ENCODE results near the gene C7orf57.

C7orf57 gene

GRCh38 chr7:48004638-48005037 lies 30.7 kb upstream of the C7orf57 start:
- WGBS: 71% methylated on average over 5 of the region's 5 CpGs
- Histone ChIP-seq H3K9ac (ENCODE audit: low read depth, low read length) (no peak overlapping the region), H3K27me3 (ENCODE audit: insufficient read depth, low read length) (no peaks in the 10 kb centered on the region), H3K9me3 (ENCODE audit: insufficient read depth, low read depth, low read length) (no peaks in the 10 kb centered on the region), H3K36me3 (ENCODE audit: insufficient read depth, low read length) (no peaks in the 10 kb centered on the region), H3K4me3 (ENCODE audit: low read length) (no peak overlapping the region), H3K4me1 (ENCODE audit: insufficient read depth, low read length) (peaks cover 10% of the 10 kb centered on the region), H3K27ac (ENCODE audit: low read depth, low read length) (no peak overlapping the region)

DNA sequence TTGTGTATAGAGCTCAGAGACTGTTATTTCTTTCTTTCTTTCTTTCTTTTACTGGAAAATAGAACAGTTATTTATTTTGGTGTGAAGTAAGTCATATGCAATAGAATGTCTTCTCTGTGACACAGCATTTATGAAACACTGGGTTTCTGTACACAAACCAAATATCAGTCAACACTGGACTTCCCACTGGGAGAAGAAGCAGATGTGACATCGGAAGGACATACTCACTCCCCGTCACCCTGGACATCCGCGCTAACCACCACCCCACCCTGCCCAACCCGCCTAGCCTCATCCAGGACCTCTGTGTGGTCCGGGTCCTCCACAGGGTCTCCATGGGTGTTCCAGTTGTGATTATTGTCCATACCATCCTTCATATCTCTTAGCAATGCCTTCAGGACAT lies 28.5 kb upstream of the C7orf57 start:
- no peaks in the 10 kb centered on the region for H3K36me3 ChIP-seq (ENCODE audit: insufficient read depth, low read length)
- H3K9ac ChIP-seq (ENCODE audit: low read depth, low read length): no peak overlapping the region
- WGBS: 94% methylated on average over 6 of the region's 6 CpGs
- H3K9me3 ChIP-seq (ENCODE audit: insufficient read depth, low read depth, low read length): no peaks in the 10 kb centered on the region
- no peak overlapping the region for H3K27ac ChIP-seq (ENCODE audit: low read depth, low read length)
- H3K4me3 ChIP-seq (ENCODE audit: low read length): no peak overlapping the region
- H3K27me3 ChIP-seq (ENCODE audit: insufficient read depth, low read length): no peaks in the 10 kb centered on the region
- peaks cover 10% of the 10 kb centered on the region for H3K4me1 ChIP-seq (ENCODE audit: insufficient read depth, low read length)

GRCh38 chr7:48009257-48009656 lies 26.1 kb upstream of the C7orf57 start:
- H3K4me1 ChIP-seq (ENCODE audit: insufficient read depth, low read length): peaks cover 10% of the 10 kb centered on the region
- H3K4me3 ChIP-seq (ENCODE audit: low read length): no peak overlapping the region
- WGBS: 93% methylated on average over 4 of the region's 4 CpGs
- H3K9ac ChIP-seq (ENCODE audit: low read depth, low read length): no peak overlapping the region
- H3K27me3 ChIP-seq (ENCODE audit: insufficient read depth, low read length): no peaks in the 10 kb centered on the region
- H3K36me3 ChIP-seq (ENCODE audit: insufficient read depth, low read length): no peaks in the 10 kb centered on the region
- H3K27ac ChIP-seq (ENCODE audit: low read depth, low read length): no peak overlapping the region
- no peaks in the 10 kb centered on the region for H3K9me3 ChIP-seq (ENCODE audit: insufficient read depth, low read depth, low read length)

GRCh38 chr7:48009954-48010353 lies 25.4 kb upstream of the C7orf57 start:
- no peak overlapping the region for H3K27ac ChIP-seq (ENCODE audit: low read depth, low read length)
- H3K4me1 ChIP-seq (ENCODE audit: insufficient read depth, low read length): peaks cover 4% of the 10 kb centered on the region; the same call in 1 of the 2 replicates
- no peak overlapping the region for H3K9ac ChIP-seq (ENCODE audit: low read depth, low read length)
- no peaks in the 10 kb centered on the region for H3K9me3 ChIP-seq (ENCODE audit: insufficient read depth, low read depth, low read length)
- H3K27me3 ChIP-seq (ENCODE audit: insufficient read depth, low read length): no peaks in the 10 kb centered on the region
- H3K36me3 ChIP-seq (ENCODE audit: insufficient read depth, low read length): no peaks in the 10 kb centered on the region
- WGBS: 91% methylated on average over 4 of the region's 4 CpGs
- no peak overlapping the region for H3K4me3 ChIP-seq (ENCODE audit: low read length)

DNA sequence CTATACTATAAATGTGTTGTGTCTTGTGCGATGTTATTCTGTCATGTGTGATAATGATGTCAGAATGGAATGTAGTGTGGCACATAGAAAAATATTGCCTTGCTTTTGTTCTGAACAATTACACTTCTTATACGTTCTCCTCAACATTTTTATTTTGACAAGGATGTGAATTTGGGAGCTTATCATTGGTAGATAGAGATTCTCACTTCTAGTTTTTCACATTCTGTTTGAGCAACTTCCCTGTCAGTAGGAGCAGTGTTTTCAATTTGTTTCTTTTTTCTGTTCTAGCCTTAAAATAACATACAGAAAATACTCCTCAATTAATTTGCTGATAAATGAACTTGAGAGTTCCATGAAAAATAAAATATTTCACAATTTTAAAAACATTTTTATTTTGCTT lies 24.0 kb upstream of the C7orf57 start:
- Histone ChIP-seq H3K4me3 (ENCODE audit: low read length) (no peak overlapping the region), H3K4me1 (ENCODE audit: insufficient read depth, low read length) (no peaks in the 10 kb centered on the region), H3K27me3 (ENCODE audit: insufficient read depth, low read length) (no peaks in the 10 kb centered on the region), H3K9me3 (ENCODE audit: insufficient read depth, low read depth, low read length) (no peaks in the 10 kb centered on the region), H3K36me3 (ENCODE audit: insufficient read depth, low read length) (no peaks in the 10 kb centered on the region), H3K27ac (ENCODE audit: low read depth, low read length) (no peak overlapping the region), H3K9ac (ENCODE audit: low read depth, low read length) (no peak overlapping the region)
- WGBS: 83% methylated on average over 1 of the region's 2 CpGs

DNA sequence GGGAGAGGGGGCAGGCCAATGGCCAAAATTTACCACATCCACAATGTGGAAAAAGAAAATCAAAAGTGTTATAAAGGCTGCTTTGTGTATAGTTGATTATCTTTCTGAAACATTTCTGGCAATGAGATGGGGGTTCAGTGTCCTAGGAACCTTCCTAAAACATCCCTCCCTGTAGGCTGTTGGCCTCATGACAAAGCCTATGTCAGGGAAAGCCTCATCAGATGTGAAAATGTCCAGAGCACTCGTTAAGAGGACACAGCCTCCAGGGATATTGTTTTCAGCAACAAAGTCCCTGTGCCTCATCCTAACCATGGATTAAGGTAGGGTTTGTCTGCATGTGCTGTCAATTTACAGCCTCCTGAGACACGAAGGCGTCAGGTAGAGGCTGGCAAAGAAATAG lies 23.4 kb upstream of the C7orf57 start:
- no peak overlapping the region for H3K9ac ChIP-seq (ENCODE audit: low read depth, low read length)
- no peaks in the 10 kb centered on the region for H3K27me3 ChIP-seq (ENCODE audit: insufficient read depth, low read length)
- no peak overlapping the region for H3K4me3 ChIP-seq (ENCODE audit: low read length)
- WGBS: 97% methylated on average over 3 of the region's 3 CpGs
- no peak overlapping the region for H3K27ac ChIP-seq (ENCODE audit: low read depth, low read length)
- no peaks in the 10 kb centered on the region for H3K4me1 ChIP-seq (ENCODE audit: insufficient read depth, low read length)
- no peaks in the 10 kb centered on the region for H3K36me3 ChIP-seq (ENCODE audit: insufficient read depth, low read length)
- no peaks in the 10 kb centered on the region for H3K9me3 ChIP-seq (ENCODE audit: insufficient read depth, low read depth, low read length)

DNA sequence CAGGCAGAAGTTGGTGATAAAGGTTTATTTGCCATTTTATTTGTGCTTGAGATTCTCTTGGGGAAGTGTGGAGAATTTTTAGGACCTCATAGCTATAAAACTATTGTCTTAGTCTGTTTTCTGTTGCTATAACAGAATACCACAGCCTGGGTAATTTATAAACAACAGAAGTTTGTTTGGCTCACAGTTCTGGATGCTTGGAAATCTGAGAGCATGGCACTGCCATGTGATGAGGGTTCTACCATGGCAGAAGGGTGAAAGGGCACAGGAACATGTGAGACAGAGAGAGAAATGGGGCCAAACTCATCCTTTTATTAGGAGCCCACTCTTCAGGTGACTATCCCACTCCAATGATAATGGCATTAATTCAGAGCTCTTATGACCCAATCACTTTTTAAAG lies 18.7 kb upstream of the C7orf57 start:
- no peaks in the 10 kb centered on the region for H3K9me3 ChIP-seq (ENCODE audit: insufficient read depth, low read depth, low read length)
- no peak overlapping the region for H3K27ac ChIP-seq (ENCODE audit: low read depth, low read length)
- H3K4me1 ChIP-seq (ENCODE audit: insufficient read depth, low read length): no peaks in the 10 kb centered on the region
- H3K36me3 ChIP-seq (ENCODE audit: insufficient read depth, low read length): no peaks in the 10 kb centered on the region
- H3K9ac ChIP-seq (ENCODE audit: low read depth, low read length): no peak overlapping the region
- H3K27me3 ChIP-seq (ENCODE audit: insufficient read depth, low read length): no peaks in the 10 kb centered on the region
- H3K4me3 ChIP-seq (ENCODE audit: low read length): no peak overlapping the region

DNA sequence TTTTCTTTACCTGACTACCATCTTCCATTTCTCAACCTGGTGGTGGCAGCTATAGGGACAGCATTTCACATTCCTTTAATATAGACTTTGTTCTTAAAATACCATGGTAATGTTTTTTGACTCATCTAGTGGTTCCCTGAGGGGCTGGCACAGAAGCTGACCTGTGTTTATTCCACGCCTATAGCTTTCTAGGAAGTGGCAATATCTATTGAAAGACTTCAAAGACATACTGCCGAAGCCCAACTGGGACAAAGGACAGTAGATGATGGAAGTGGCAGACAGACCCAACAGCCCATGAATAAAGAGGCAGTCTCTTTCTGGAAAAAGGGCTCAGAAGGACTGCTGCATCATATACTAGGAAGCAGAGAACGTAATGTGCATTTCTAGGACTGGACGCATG lies 17.7 kb upstream of the C7orf57 start:
- Histone ChIP-seq H3K27me3 (ENCODE audit: insufficient read depth, low read length) (no peaks in the 10 kb centered on the region), H3K27ac (ENCODE audit: low read depth, low read length) (no peak overlapping the region), H3K9ac (ENCODE audit: low read depth, low read length) (no peak overlapping the region), H3K9me3 (ENCODE audit: insufficient read depth, low read depth, low read length) (no peaks in the 10 kb centered on the region), H3K4me3 (ENCODE audit: low read length) (no peak overlapping the region), H3K36me3 (ENCODE audit: insufficient read depth, low read length) (no peaks in the 10 kb centered on the region), H3K4me1 (ENCODE audit: insufficient read depth, low read length) (no peaks in the 10 kb centered on the region)
- 95% methylated on average over 4 of the region's 4 CpGs for WGBS

GRCh38 chr7:48025624-48026023 lies 9.7 kb upstream of the C7orf57 start:
- no peaks in the 10 kb centered on the region for H3K4me1 ChIP-seq (ENCODE audit: insufficient read depth, low read length)

GRCh38 chr7:48028938-48029337 lies 6.4 kb upstream of the C7orf57 start, which contains the start of gene SUN3:
Gene SUN3 (minus strand): TSS chr7:48029107. CDS start chr7:48028938, 169 bp downstream.
- Histone ChIP-seq H3K4me1 (ENCODE audit: insufficient read depth, low read length) (no peaks in the 10 kb centered on the region), H3K9ac (ENCODE audit: low read depth, low read length) (no peak within 1 kb of the TSS), H3K27me3 (ENCODE audit: insufficient read depth, low read length) (peaks cover 22% of the 10 kb centered on the region), H3K4me3 (ENCODE audit: low read length) (no peak within 1 kb of the TSS), H3K27ac (ENCODE audit: low read depth, low read length) (no peak within 1 kb of the TSS), H3K36me3 (ENCODE audit: insufficient read depth, low read length) (no peaks in the 10 kb centered on the region), H3K9me3 (ENCODE audit: insufficient read depth, low read depth, low read length) (no peaks in the 10 kb centered on the region)
- 99% methylated on average over 6 of the region's 6 CpGs for WGBS

More at GRCh38 chr7:48025624-48026023, 9.7 kb upstream of the C7orf57 start:
- Histone ChIP-seq H3K27me3 (ENCODE audit: insufficient read depth, low read length) (no peaks in the 10 kb centered on the region), H3K27ac (ENCODE audit: low read depth, low read length) (no peak overlapping the region), H3K36me3 (ENCODE audit: insufficient read depth, low read length) (no peaks in the 10 kb centered on the region), H3K4me3 (ENCODE audit: low read length) (no peak overlapping the region), H3K9ac (ENCODE audit: low read depth, low read length) (no peak overlapping the region), H3K9me3 (ENCODE audit: insufficient read depth, low read depth, low read length) (no peaks in the 10 kb centered on the region)
- 70% methylated on average over 4 of the region's 5 CpGs for WGBS

GRCh38 chr7:48031111-48031510 lies 4.2 kb upstream of the C7orf57 start:
- Histone ChIP-seq H3K27ac (ENCODE audit: low read depth, low read length) (no peak overlapping the region), H3K4me1 (ENCODE audit: insufficient read depth, low read length) (0 out of 2 replicates have a peak, but pooled peaks cover 4% of the 10 kb centered on the region), H3K9me3 (ENCODE audit: insufficient read depth, low read depth, low read length) (no peaks in the 10 kb centered on the region), H3K9ac (ENCODE audit: low read depth, low read length) (no peak overlapping the region), H3K4me3 (ENCODE audit: low read length) (no peak overlapping the region), H3K36me3 (ENCODE audit: insufficient read depth, low read length) (no peaks in the 10 kb centered on the region), H3K27me3 (ENCODE audit: insufficient read depth, low read length) (peaks cover 40% of the 10 kb centered on the region)
- WGBS: 98% methylated on average over 2 of the region's 2 CpGs

DNA sequence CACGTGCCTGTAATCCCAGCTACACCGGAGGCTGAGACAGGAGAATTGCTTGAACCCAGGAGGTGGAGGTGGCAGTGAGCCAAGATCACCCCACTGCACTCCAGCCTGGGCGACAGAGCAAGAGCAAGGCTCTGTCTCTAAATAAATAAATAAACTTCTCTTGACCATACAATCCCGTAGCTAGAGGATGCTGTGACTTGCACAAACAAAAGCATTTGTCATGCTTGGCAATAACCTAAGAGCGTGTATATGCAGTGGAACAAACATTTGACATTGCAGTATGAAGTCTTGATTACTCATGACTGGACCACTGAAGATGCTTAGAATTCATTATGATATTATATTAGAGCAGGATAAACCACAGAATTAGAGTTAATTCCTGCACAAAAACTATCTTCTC lies 1.4 kb upstream of the C7orf57 start:
- H3K27ac ChIP-seq (ENCODE audit: low read depth, low read length): no peak overlapping the region
- H3K4me1 ChIP-seq (ENCODE audit: insufficient read depth, low read length): peaks cover 24% of the 10 kb centered on the region
- no peaks in the 10 kb centered on the region for H3K36me3 ChIP-seq (ENCODE audit: insufficient read depth, low read length)
- 84% methylated on average over 5 of the region's 5 CpGs for WGBS
- H3K4me3 ChIP-seq (ENCODE audit: low read length): no peak overlapping the region
- H3K27me3 ChIP-seq (ENCODE audit: insufficient read depth, low read length): peaks cover 57% of the 10 kb centered on the region
- H3K9me3 ChIP-seq (ENCODE audit: insufficient read depth, low read depth, low read length): no peaks in the 10 kb centered on the region
- no peak overlapping the region for H3K9ac ChIP-seq (ENCODE audit: low read depth, low read length)
